HG03045 (cell line): ENCODE results near the gene PCK2.

Source experiments
- ATAC-seq: cut with Tn5 transposase; IDR thresholded peaks from one replicate; pipeline ENCODE4 v1.9.1; 2021; ENCODE audit warnings: mild to moderate bottlenecking, moderate library complexity; ENCODE audit not compliant: unreplicated experiment

PCK2 gene

DNA sequence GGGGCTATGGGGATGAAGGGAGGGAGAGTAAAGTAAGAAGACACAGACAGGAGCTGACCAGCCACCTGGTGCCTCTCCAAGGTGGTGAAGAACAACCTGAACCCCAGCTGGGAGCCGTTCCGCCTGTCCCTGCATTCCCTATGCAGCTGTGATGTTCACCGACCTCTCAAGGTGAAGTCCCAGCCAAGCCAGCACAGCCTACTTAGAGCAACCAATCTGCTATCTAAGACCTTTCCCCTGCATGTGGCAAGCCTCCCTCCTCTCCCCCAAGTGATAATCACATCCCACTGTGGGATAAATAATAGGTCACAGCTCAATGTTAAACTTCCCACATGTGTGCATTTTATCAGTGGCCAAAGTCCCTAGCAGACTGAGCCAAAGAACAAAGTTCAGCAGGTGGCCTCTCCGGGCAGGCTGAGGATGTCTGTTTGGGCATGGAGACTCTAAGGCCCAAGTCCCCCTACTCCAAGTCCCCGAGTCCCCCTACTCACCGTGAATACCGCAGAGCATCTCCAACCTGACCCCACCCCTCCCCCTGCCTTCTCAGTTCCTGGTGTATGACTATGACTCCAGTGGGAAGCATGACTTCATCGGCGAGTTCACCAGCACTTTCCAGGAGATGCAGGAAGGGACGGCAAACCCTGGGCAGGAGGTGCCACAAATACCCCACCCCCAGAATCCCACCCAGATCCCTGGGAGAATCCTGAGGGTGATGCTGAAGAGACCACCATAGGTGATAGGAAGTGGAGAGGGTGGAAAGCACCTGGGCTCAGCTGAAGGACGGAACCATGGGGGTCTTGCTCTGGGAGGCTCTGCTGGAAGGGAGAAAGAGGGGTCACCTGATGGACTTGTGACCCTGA lies 19.3 kb upstream of the PCK2 start:
- no peak for ATAC-seq

GRCh38 chr14:24075485-24076301 lies 18.4 kb upstream of the PCK2 start:
- no peak for ATAC-seq

- no peak for ATAC-seq
These were observed 17.9 kb upstream of the PCK2 start for GRCh38 chr14:24076302-24076601.

GRCh38 chr14:24077086-24077485 lies 17.0 kb upstream of the PCK2 start:
- no peak for ATAC-seq

- ATAC-seq: no peak
These were observed 16.0 kb upstream of the PCK2 start for GRCh38 chr14:24078146-24078545.

DNA sequence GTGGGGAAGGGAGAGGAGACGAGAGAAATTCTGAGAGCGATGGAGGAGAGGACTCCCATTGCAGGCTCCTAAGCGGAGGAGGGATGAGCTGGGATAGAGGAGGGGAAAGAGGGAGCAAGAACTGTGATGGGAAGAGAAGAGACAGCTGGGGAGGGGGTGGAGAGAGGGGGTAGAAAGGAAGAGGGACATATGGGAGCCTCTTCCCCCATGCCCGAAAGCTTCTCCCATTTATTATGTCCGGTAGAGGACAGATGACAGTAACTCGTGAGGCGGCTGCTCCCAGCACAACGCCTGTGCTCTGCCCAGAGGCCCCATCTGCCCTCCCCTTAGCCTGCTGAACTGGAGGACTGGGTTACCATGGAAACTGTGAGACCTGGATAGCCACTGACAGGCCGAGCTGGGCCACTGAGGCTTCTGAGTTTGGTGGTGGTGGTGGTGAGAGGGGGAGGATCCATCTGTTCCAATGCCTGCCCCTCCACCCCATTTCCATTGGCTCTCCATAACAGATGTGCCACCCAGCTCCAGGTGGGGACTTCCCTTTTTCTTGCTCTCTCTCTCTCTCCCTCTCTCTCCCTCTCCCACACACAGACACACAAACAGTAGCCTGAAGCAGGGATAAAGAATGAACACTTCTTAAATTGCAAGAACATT lies 14.5 kb upstream of the PCK2 start:
- ATAC-seq: no peak

- no peak for ATAC-seq
These were observed 14.0 kb upstream of the PCK2 start for GRCh38 chr14:24080142-24080530.

DNA sequence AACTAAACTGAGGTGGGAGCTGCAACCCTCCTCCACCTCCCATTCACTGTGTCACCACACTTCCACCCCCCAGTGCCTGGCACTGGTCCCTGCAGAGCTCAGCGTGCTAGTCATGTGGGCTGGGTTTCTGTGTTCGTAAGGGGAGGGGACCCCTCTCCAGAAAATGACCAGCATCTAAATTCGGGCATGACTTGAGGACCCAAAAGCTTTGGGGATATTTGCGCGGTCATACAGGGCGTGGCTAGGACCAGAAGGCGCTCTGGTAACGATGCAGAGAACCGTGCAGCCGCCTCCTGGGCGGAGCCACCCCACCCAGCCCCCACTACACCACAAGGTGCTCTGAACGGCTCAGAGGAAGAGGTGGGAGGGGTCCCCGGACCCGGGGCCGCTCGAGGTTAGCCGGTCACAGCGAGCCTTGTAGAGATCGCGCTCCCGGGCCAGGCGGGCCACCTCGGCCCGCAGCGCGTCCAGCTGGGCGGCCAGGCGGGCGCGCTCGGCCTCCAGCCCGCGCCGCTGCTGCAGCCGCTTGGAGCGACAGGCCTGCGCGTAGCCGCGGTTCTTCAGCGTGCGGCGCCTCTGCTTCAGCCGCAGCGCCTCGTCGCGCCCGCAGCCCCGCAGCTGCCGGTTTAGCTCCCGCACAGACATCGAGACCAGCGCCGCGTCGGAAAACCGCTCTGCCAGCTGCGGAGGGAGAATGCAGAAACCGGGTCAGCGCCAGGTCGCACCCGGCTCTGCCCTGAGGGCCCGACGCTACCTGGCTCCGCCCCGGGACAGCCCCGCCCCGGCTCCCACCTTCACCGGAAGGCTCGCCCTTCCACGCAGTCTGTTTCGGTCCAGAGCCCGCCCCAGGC lies 13.0 kb upstream of the PCK2 start:
- ATAC-seq: peak; percentile 92

- no peak for ATAC-seq
These were observed 12.3 kb upstream of the PCK2 start for GRCh38 chr14:24081739-24082211.

DNA sequence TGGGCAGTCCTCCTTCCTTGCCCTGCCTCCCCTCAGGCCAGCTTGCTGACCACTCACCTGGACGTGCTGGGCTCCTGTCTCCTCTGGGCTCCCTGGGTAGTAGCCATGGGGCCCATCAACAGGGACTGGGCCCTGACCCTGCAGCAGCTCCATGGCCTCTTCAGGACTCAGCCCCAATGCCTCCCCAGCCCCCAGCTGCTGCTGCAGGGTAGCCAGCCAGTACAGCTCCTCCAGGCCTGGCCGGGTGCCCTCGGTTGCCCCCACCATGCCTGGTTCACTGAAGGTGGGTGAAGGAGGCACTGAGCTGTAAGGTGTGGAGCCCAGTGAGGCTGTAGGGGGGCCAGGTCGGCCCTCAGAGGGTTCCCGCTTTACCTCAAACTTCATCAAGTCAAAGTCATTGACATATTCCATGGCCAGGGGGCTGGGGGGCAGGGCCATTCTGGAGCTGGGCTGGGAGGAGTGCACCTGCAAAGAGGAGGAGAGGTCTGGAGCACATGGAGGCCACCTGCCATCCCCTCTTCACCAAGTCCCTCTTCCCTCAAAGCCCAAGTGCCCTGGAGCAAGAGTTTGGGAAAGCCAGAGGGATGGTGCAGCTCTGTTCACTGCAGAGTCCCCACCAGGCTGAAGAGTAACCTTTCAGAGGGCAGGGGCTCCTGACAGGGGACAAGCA lies 11.6 kb upstream of the PCK2 start:
- ATAC-seq: no peak

DNA sequence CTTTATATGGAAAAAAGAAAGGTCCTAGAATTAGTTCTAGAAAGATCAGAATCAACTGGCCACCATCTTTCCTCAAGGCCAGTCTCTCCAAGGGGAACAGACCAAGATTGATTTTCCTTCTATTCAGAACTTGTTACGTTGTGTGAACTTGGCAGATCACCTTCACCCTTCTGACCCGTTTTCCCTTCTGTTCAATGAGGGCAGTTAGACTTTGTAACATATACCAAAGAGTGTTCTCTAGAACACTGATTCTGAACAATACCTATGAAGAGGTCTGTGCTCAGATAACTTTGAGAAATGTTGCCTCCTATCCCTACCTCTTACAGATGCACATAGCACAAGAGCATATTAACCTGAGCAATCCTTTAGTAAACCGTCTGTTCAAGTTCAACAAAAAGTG lies 10.6 kb upstream of the PCK2 start:
- ATAC-seq: no peak

DNA sequence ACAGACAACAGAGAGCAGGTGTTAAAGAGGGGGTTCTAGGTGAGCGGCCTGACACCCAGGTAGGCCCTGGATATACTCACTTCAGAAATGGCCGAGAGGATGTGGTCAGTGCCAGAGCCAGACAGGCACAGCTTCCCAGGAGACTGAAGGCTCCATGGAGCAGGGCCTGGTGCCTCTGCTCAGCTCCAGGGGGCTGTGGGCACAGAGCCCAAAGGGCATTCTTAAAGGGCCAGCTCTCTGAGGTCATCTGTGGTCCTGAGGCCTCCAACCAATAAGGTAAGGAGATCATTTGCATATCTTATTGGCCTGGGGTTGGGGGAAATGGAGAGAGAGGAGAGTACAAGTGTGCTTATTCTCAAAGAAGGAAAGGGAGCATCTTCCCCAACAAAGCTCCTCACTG lies 9.7 kb upstream of the PCK2 start:
- ATAC-seq: no peak

GRCh38 chr14:24085215-24085614 lies 8.9 kb upstream of the PCK2 start:
- ATAC-seq: no peak

- ATAC-seq: no peak
These were observed 7.7 kb upstream of the PCK2 start for GRCh38 chr14:24086193-24086955.

- ATAC-seq: no peak
These were observed 7.1 kb upstream of the PCK2 start for GRCh38 chr14:24087004-24087403.

- ATAC-seq: no peak
These were observed 6.0 kb upstream of the PCK2 start for GRCh38 chr14:24088095-24088494.

DNA sequence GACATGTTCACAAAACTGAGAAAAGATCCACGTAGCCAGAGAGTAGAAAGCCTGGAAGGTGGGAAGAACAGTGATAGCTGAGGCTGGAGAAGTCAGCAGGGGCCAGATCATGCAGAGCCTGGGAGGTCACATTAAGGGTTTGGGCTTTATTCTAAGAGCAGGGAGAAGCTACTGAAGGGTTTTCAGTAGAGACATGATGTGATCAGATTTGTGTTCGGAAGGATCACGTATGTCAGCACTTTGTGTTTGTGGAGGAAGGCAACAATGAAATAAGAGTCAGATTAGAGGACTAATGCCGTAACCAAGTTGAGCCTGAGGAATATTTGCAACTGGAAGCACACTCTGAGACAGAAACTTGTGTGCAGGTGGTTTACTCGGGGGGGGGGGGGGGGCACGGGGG lies 4.2 kb upstream of the PCK2 start:
- ATAC-seq: no peak

DNA sequence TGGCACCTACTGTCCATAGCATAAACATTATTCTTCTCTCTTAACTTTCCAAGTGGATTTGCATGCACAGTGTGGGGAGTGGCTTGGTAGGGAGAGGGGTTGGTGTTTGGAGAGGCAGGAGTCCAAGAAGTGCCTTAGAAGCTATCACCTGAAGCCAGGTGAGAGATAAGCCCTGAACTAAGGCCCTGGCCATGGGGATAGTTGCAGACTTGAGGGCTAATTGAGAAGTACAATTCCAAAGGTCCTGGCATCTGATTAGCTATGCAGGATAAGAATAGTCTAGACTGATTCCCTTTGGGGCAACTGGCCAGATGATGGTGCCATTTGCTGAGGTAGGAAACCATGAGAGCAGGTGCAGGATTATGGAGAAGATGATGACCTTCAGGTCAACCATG lies 2.0 kb upstream of the PCK2 start:
- ATAC-seq: no peak

- ATAC-seq: no peak
These were observed 1.5 kb upstream of the PCK2 start for GRCh38 chr14:24092505-24093206.
